AG04449 (cell line): ENCODE measurements around the gene MXRA8.
A peak's percentile ranks its signal among the peaks of the same experiment; 100 is the strongest.
"Not testable (repeated sequence)": the region's sequence is repeated elsewhere in the genome, so short reads cannot be mapped to it uniquely, and the experiment has no call there.

Experiments used
- CTCF ChIA-PET: fragments of 350-600 bp; formaldehyde crosslinking; extraction: SDS; loops from one replicate; lab custom pipeline; 2021; ENCODE audit warnings: antibody characterized with exemption; lab: Yijun Ruan, JAX
- POLR2A ChIA-PET: fragments of 400-600, 350-600 bp; formaldehyde crosslinking; extraction: SDS; loops from one replicate; lab custom pipeline; 2020; ENCODE audit warnings: antibody characterized with exemption, inconsistent platforms; lab: Yijun Ruan, JAX
- DNase-seq: peaks from one replicate; pipeline ENCODE4 v3.0.0-alpha.2; 2010; ENCODE audit warnings: low read depth, low spot score
- H3K4me3 ChIP-seq: 2 replicates; pipeline ENCODE4 v1.5.1; 2011; ENCODE audit warnings: low read depth, mild to moderate bottlenecking, control low read depth, low read length
- TF ChIP-seq, protein P1 (sequence below): IDR thresholded peaks from one replicate; pipeline ENCODE4 v1.5.1; 2011; ENCODE audit warnings: mild to moderate bottlenecking, moderate library complexity, low read length, control low read depth, inconsistent platforms; ENCODE audit not compliant: insufficient read depth; ENCODE audit errors: missing control alignments

Gene MXRA8

DNA sequence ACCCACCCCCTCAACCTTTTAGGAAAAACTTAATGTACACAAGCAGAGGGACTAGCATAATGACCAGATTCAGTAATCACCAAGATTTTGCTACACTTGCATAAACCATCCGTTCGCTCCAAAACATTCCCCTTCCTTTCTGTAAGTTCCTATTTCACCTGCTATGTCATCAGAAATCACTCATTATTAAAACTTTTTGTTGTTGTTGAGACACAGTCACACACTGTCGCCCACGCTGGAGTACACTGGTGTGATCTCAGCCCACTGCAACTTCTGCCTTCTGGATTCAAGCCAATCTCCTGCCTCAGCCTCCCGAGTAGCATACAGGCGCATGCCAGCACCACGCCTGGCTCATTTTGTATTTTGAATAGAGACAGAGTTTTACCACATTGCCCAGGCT lies 45.3 kb upstream of the MXRA8 start:
- POLR2A ChIA-PET: no interaction called here
- CTCF ChIA-PET: no interaction called here
- no peak overlapping the region for H3K4me3 ChIP-seq
- TF ChIP-seq, protein P1, sequence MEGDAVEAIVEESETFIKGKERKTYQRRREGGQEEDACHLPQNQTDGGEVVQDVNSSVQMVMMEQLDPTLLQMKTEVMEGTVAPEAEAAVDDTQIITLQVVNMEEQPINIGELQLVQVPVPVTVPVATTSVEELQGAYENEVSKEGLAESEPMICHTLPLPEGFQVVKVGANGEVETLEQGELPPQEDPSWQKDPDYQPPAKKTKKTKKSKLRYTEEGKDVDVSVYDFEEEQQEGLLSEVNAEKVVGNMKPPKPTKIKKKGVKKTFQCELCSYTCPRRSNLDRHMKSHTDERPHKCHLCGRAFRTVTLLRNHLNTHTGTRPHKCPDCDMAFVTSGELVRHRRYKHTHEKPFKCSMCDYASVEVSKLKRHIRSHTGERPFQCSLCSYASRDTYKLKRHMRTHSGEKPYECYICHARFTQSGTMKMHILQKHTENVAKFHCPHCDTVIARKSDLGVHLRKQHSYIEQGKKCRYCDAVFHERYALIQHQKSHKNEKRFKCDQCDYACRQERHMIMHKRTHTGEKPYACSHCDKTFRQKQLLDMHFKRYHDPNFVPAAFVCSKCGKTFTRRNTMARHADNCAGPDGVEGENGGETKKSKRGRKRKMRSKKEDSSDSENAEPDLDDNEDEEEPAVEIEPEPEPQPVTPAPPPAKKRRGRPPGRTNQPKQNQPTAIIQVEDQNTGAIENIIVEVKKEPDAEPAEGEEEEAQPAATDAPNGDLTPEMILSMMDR: no peak
- no peak for DNase-seq

DNA sequence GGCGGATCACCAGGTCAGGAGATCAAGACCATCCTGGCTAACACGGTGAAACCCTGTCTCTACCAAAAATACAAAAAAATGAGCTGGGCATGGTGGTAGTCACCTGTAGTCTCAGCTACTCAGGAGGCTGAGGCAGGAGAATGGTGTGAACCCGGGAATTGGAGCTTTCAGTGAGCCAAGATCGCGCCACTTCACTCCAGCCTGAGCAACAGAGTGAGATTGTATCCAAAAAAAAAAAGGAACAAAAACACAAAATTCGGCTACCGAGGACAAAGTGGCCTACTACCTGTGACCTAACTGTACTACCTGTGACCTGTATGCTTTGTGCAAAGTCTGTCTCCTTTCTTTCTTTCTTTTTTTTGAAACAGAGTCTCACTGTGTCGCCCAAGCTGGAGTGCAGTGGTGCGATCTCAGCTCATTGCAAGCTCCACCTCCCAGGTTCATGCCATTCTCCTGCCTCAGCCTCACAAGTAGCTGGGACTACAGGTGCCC lies 44.6 kb upstream of the MXRA8 start:
- POLR2A ChIA-PET, H3K4me3 ChIP-seq, DNase-seq: not testable (repeated sequence)
- CTCF ChIA-PET: interaction anchor here (0.9 to 5.9 kb wide), 5 partner anchors 12 to 57 kb away, joined by 3 to 66 read pairs (median 9); no protein-coding TSS in a partner anchor

DNA sequence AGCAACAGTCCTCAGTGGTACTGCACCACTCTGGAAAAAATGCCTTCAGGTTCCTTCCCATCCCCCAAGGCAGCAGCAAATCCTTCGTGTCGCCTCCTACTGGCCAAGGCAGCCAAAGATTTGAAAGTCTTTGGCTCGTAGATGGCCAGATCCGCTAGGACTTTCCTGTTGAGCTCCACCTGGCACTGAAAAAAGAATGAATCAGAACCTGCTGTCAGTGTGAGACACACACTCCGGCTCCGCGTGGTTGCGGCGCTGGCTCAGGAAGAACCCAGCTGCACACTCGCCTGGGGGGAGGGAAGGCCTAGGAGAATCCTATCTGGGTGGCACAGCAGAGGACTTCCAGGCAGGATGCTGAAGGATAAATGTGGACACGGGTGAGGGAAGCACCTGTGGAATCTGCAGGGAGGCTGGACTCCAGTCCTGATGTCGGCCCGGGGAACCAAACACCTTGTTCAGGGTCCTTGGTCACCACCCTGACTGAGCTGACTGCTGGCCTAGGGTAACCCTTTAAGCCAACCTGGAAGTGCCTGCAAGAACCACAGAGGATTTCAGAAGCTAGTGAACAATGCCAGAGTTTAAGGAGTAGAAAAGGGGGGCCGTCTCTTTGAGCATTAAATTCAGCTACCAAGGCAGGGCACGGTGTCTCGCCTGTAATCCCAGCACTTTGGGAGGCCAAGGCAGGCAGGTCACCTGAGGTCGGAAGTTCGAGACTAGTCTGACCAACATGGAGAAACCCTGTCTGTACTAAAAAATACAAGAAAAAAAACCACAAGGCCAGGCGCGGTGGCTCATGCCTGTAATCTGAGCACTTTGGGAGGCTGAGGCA lies 43.9 kb upstream of the MXRA8 start:
- no peak overlapping the region; the same call in 1 of the 2 replicates for H3K4me3 ChIP-seq
- no peak for DNase-seq
- POLR2A ChIA-PET: no interaction called here
- CTCF ChIA-PET: interaction anchor here (0.9 to 5.9 kb wide), 6 partner anchors 13 to 56 kb away, joined by 3 to 66 read pairs (median 6); no protein-coding TSS in a partner anchor
- TF ChIP-seq, protein P1: peak; percentile 63

DNA sequence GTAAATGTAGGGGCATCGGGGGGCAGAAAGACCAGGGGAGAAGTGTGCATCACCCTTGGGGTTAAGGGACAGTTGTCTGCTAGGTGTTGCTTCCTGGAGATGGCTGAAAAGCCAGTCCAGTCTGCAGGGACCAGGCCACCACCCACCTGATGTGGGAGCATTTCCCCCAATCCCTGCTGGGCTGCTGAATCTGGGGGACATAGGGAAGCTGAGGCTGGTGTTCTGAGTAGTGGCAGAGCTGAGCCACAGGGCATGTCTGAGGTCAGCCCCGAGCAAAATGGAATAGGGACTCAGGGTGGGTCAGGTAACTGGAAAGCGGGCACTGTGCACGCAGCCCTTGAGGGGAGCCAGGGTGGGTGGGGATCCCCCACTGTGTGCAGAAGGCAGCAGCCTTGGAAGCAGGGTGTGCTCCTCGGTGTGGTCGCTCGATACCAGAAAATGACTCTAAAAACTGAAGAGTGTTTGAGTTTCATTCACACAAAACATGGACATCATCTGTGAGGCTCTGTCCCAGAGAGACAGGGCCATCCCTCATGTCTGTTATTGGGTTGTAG lies 43.2 kb upstream of the MXRA8 start:
- ChIA-PET POLR2A (no interaction called here), CTCF (interaction anchor here (1.0 to 5.9 kb wide), 5 partner anchors 13 to 50 kb away, joined by 3 to 66 read pairs (median 9); no protein-coding TSS in a partner anchor)
- no peak overlapping the region for H3K4me3 ChIP-seq
- DNase-seq: no peak
- TF ChIP-seq, protein P1: no peak

DNA sequence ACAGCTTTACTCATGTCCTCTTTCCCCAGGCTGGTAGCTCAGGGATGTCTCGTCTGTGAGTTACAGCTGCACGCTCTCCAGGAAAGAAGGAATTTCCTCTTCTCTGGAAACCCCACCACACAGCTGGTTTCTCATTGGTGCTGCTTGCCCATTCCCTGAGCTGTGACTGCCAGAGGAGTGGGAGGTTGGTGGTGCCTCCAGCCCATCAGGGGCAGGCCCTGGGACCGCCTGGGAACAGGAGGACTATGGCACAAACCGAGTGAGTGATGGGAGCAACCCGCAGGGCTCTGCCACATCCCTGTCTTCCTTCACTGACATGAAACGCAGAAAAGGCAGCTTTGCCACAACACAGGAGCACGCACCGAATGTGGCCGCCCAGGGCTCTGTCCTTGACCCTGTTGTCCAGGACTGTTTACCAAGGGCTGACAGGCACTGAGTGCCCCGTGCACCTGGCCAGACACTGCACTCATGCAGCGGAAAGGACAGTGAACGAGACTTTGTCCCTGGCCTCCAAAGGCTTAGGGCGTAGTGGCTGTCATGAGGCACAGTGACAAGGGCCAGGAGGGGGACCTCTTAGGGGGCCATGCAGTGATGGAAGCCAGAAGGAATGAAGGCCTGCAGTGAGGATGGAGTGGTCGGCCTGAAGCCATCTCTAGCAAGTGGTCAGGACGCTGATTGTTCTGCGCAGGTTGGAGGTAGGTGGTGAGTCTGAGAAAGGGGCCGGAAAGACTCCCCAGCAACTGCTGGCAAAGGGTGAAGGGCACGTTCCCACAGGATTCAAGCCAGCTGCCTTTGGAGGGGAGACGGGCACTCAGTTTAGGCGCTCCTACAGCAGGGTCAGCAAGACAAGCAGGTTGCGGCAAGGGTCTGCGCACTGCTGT lies 42.5 kb upstream of the MXRA8 start:
- ChIA-PET POLR2A (interaction anchor here (1.0 to 8.1 kb wide), 3 partner anchors 22 to 53 kb away, joined by 7 to 36 read pairs (median 9); partner anchors contain the start of gene AURKAIP1), CTCF (interaction anchor here (1.0 to 5.9 kb wide), 7 partner anchors 13 to 104 kb away, joined by 3 to 66 read pairs (median 13); no protein-coding TSS in a partner anchor)
- no peak for DNase-seq
- TF ChIP-seq, protein P1: no peak
- H3K4me3 ChIP-seq: peak overlapping the region; percentile 98
